ENCODE data around the gene TSHZ2.

- TF ChIP-seq CTCF (IDR thresholded peaks at IDR 0.05; ENCODE audit: low read depth, low read length) (no peak), EZH2phosphoT487 (IDR thresholded peaks at IDR 0.05; ENCODE audit: low read depth) (no peak)
These were observed 417.6 kb downstream of the TSHZ2 start for GRCh38 chr20:53389516-53390300.
